Liver (tissue), 3 donors: ENCODE data around the gene MOV10L1.

Experiments
- EGR1 ChIP-seq, 2 donors: IDR thresholded peaks; 2 replicates each; pipeline ENCODE4 v1.6.1; 2016 to 2018; ENCODE audit warnings: antibody characterized with exemption in 2 of 2, low read depth in 2 of 2
- GABPA ChIP-seq, 2 donors: IDR thresholded peaks in 1 of 2; conservative IDR thresholded peaks in 1 of 2; 2 replicates each; pipeline ENCODE4 v1.6.1; 2016; ENCODE audit warnings: antibody characterized with exemption in 2 of 2, mild to moderate bottlenecking in 1 of 2, moderate library complexity in 1 of 2
- HNF4G ChIP-seq: IDR thresholded peaks from 2 replicates; pipeline ENCODE4 v1.6.1; 2016; ENCODE audit warnings: antibody characterized with exemption
- JUND ChIP-seq, 2 donors: IDR thresholded peaks; 2 replicates each; pipeline ENCODE4 v1.6.1; 2016; ENCODE audit warnings: antibody characterized with exemption in 2 of 2
- NR2F2 ChIP-seq: IDR thresholded peaks from 2 replicates; pipeline ENCODE4 v1.6.1; 2016; ENCODE audit warnings: antibody characterized with exemption
- RAD21 ChIP-seq, 2 donors: IDR thresholded peaks; 2 replicates each; pipeline ENCODE4 v1.6.1; 2016; ENCODE audit warnings: antibody characterized with exemption in 2 of 2, mild to moderate bottlenecking in 2 of 2
- SP1 ChIP-seq: IDR thresholded peaks from 2 replicates; pipeline ENCODE4 v1.6.1; 2018; ENCODE audit warnings: antibody characterized with exemption, mild to moderate bottlenecking
- TAF1 ChIP-seq: conservative IDR thresholded peaks from 2 replicates; pipeline ENCODE4 v1.6.1; 2016; ENCODE audit warnings: antibody characterized with exemption, mild to moderate bottlenecking
- YY1 ChIP-seq: IDR thresholded peaks from 2 replicates; pipeline ENCODE4 v1.6.1; 2016; ENCODE audit warnings: antibody characterized with exemption, mild to moderate bottlenecking
- TF ChIP-seq, protein P1 (sequence below): IDR thresholded peaks from 2 replicates; pipeline ENCODE4 v1.6.1; 2016; ENCODE audit warnings: antibody characterized with exemption, mild to moderate bottlenecking
- TF ChIP-seq, protein P2 (sequence below): fragments of 150-350 bp; IDR thresholded peaks from 2 replicates; pipeline ENCODE4 v1.5.1; 2017; ENCODE audit warnings: improper control_type of control experiment, low read depth, low read length; ENCODE audit not compliant: missing input control
- TF ChIP-seq, protein P3 (sequence below): IDR thresholded peaks from 2 replicates; pipeline ENCODE4 v1.6.1; 2016; ENCODE audit warnings: antibody characterized with exemption
- TF ChIP-seq, protein P4 (sequence below): IDR thresholded peaks from 2 replicates; pipeline ENCODE4 v1.6.1; 2016; ENCODE audit warnings: antibody characterized with exemption
- TF ChIP-seq, protein P5 (sequence below): IDR thresholded peaks from 2 replicates; pipeline ENCODE4 v1.6.1; 2016; ENCODE audit warnings: antibody characterized with exemption
- donor health status: healthy.
- donor health status: healthy.

DNA sequence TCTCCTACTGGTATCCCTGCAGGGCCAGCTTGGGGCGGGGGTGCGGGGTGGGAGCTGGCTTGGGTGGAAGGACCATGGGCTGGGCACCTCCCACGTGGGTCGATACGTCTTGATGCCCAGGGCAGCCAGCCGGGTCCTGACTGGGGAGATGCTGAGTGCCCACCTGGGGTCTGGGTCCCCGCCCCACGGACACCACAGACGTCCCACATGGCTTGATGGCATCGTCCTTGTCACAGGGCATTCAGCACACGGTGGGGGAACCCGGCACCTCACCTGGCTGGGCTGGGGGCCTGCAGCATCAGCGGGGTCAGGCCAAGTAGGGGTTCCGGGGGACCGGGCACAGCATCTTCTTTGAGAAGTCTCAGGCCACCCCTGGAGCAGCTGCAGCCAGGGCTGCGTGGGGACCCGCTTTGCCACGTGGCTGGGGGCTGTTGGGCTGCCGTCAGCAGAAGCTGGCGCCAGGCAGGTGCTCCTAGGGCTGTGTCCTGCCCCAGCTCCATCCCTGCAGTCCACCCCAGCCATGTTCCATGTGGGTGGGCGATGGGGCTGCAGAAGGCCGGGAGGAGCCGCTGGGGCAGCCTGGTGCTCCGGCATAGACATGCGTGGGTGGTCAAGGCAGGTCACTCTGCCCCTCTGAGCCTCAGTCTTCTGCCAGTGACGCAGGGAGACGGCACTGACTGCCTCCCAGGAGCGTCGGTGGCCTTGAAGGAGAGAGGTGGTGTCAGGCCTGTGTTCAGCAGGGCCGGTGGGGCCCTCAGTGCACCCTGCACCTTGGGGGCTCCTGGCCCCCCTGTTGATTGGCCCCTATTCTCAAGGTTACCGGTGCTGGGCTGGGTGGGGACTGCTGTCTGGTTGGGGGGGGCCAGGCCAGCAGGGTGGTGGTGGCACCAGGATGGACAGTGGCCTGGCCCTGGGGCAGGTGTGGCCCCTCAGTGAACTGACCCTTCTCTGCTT lies 119.4 kb downstream of the MOV10L1 start:
- TF ChIP-seq, protein P1, sequence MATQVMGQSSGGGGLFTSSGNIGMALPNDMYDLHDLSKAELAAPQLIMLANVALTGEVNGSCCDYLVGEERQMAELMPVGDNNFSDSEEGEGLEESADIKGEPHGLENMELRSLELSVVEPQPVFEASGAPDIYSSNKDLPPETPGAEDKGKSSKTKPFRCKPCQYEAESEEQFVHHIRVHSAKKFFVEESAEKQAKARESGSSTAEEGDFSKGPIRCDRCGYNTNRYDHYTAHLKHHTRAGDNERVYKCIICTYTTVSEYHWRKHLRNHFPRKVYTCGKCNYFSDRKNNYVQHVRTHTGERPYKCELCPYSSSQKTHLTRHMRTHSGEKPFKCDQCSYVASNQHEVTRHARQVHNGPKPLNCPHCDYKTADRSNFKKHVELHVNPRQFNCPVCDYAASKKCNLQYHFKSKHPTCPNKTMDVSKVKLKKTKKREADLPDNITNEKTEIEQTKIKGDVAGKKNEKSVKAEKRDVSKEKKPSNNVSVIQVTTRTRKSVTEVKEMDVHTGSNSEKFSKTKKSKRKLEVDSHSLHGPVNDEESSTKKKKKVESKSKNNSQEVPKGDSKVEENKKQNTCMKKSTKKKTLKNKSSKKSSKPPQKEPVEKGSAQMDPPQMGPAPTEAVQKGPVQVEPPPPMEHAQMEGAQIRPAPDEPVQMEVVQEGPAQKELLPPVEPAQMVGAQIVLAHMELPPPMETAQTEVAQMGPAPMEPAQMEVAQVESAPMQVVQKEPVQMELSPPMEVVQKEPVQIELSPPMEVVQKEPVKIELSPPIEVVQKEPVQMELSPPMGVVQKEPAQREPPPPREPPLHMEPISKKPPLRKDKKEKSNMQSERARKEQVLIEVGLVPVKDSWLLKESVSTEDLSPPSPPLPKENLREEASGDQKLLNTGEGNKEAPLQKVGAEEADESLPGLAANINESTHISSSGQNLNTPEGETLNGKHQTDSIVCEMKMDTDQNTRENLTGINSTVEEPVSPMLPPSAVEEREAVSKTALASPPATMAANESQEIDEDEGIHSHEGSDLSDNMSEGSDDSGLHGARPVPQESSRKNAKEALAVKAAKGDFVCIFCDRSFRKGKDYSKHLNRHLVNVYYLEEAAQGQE: no peak
- no peak for TF ChIP-seq RAD21 (IDR thresholded peaks at IDR 0.05)
- TF ChIP-seq, protein P2, sequence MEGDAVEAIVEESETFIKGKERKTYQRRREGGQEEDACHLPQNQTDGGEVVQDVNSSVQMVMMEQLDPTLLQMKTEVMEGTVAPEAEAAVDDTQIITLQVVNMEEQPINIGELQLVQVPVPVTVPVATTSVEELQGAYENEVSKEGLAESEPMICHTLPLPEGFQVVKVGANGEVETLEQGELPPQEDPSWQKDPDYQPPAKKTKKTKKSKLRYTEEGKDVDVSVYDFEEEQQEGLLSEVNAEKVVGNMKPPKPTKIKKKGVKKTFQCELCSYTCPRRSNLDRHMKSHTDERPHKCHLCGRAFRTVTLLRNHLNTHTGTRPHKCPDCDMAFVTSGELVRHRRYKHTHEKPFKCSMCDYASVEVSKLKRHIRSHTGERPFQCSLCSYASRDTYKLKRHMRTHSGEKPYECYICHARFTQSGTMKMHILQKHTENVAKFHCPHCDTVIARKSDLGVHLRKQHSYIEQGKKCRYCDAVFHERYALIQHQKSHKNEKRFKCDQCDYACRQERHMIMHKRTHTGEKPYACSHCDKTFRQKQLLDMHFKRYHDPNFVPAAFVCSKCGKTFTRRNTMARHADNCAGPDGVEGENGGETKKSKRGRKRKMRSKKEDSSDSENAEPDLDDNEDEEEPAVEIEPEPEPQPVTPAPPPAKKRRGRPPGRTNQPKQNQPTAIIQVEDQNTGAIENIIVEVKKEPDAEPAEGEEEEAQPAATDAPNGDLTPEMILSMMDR: no peak
- TF ChIP-seq, protein P3, sequence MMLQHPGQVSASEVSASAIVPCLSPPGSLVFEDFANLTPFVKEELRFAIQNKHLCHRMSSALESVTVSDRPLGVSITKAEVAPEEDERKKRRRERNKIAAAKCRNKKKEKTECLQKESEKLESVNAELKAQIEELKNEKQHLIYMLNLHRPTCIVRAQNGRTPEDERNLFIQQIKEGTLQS: no peak
- TF ChIP-seq HNF4G: no peak
- TF ChIP-seq YY1: no peak
- TF ChIP-seq SP1: no peak
- TF ChIP-seq, protein P4, sequence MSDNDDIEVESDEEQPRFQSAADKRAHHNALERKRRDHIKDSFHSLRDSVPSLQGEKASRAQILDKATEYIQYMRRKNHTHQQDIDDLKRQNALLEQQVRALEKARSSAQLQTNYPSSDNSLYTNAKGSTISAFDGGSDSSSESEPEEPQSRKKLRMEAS: no peak
- no peak for TF ChIP-seq NR2F2
- TF ChIP-seq JUND (IDR thresholded peaks at IDR 0.05): no peak
- no peak for TF ChIP-seq TAF1
- TF ChIP-seq, protein P5, sequence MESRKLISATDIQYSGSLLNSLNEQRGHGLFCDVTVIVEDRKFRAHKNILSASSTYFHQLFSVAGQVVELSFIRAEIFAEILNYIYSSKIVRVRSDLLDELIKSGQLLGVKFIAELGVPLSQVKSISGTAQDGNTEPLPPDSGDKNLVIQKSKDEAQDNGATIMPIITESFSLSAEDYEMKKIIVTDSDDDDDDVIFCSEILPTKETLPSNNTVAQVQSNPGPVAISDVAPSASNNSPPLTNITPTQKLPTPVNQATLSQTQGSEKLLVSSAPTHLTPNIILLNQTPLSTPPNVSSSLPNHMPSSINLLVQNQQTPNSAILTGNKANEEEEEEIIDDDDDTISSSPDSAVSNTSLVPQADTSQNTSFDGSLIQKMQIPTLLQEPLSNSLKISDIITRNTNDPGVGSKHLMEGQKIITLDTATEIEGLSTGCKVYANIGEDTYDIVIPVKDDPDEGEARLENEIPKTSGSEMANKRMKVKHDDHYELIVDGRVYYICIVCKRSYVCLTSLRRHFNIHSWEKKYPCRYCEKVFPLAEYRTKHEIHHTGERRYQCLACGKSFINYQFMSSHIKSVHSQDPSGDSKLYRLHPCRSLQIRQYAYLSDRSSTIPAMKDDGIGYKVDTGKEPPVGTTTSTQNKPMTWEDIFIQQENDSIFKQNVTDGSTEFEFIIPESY: no peak
- TF ChIP-seq GABPA (IDR thresholded peaks at IDR 0.05 in 1 of 2, conservative IDR thresholded peaks at IDR 0.05 in 1 of 2): no peak
- TF ChIP-seq EGR1 (IDR thresholded peaks at IDR 0.05; ENCODE audit: low read depth in 2 of 2): no peak
